Measurements from ENCODE around the gene KRT38. TPM values are rescaled to one million over a fixed set of nuclear protein-coding genes. Genes with fewer than 3 reads are reported as not detected.

The KRT38 gene
- total RNA-seq, 1 experiment from 2014 or later = not detected

GRCh38 chr17:41484920-41485904, 44.4 kb upstream of the KRT38 start (continued):
- TF ChIP-seq CTCF (IDR thresholded peaks at IDR 0.05) (no peak), MXD4 (CRISPR knock-in tag; IDR thresholded peaks at IDR 0.05; ENCODE audit: borderline replicate concordance) (no peak), CBFB (CRISPR knock-in tag; IDR thresholded peaks at IDR 0.05; ENCODE audit: low read depth) (no peak), NFATC4 (CRISPR knock-in tag; IDR thresholded peaks at IDR 0.05) (no peak), MYBL2 (CRISPR knock-in tag; IDR thresholded peaks at IDR 0.05) (no peak), GTF2I (CRISPR knock-in tag; conservative IDR thresholded peaks at IDR 0.05) (no peak), ATF6 (CRISPR knock-in tag; IDR thresholded peaks at IDR 0.05) (no peak), ATF3 (CRISPR knock-in tag; conservative IDR thresholded peaks at IDR 0.05) (no peak), ZNF317 (CRISPR knock-in tag; IDR thresholded peaks at IDR 0.05; ENCODE audit: borderline replicate concordance, low read depth) (no peak), FOXK1 (CRISPR knock-in tag; IDR thresholded peaks at IDR 0.05) (no peak)

- POLR2A ChIA-PET = interaction anchor here (0.6 kb wide), 1 partner anchor 1321 kb away, joined by 6 read pairs; no protein-coding TSS in a partner anchor
- TF ChIP-seq NFYB (CRISPR knock-in tag; conservative IDR thresholded peaks at IDR 0.05; ENCODE audit: low read depth) (no peak), MLX (CRISPR knock-in tag; IDR thresholded peaks at IDR 0.05) (no peak), HMGXB4 (CRISPR knock-in tag; IDR thresholded peaks at IDR 0.05) (no peak), TEAD4 (CRISPR knock-in tag; IDR thresholded peaks at IDR 0.05) (no peak), ATF3 (CRISPR knock-in tag; conservative IDR thresholded peaks at IDR 0.05) (no peak), ZNF396 (CRISPR knock-in tag; IDR thresholded peaks at IDR 0.05; ENCODE audit: borderline replicate concordance) (no peak), TP53 (CRISPR knock-in tag; IDR thresholded peaks at IDR 0.05) (no peak), NR2C2 (CRISPR knock-in tag; IDR thresholded peaks at IDR 0.05) (no peak), ZNF138 (CRISPR knock-in tag; conservative IDR thresholded peaks at IDR 0.05) (no peak), FOXP4 (CRISPR knock-in tag; IDR thresholded peaks at IDR 0.05) (no peak), E2F5 (CRISPR knock-in tag; IDR thresholded peaks at IDR 0.05) (no peak), FOXJ3 (CRISPR knock-in tag; IDR thresholded peaks at IDR 0.05; ENCODE audit: borderline replicate concordance) (no peak), OVOL2 (CRISPR knock-in tag; IDR thresholded peaks at IDR 0.05; ENCODE audit: borderline replicate concordance) (no peak), NR3C1 (CRISPR knock-in tag; conservative IDR thresholded peaks at IDR 0.05; ENCODE audit: low read depth) (no peak)
These were observed 43.4 kb upstream of the KRT38 start for GRCh38 chr17:41483991-41484826.

More at GRCh38 chr17:41483991-41484826, 43.4 kb upstream of the KRT38 start:
- CTCF ChIA-PET = interaction anchor here (1.1 to 10.9 kb wide), 5 partner anchors 11 to 179 kb away, joined by 3 to 160 read pairs (median 10); partner anchors contain the start of gene KRT19
- H3K9me3 Mint-ChIP-seq = no peaks in the 10 kb centered on the region
- H3K27me3 Mint-ChIP-seq (ENCODE audit: low read depth) = peaks cover 17% of the 10 kb centered on the region
- H3K4me3 Mint-ChIP-seq = no peak overlapping the region
- no peaks in the 10 kb centered on the region for H3K4me1 Mint-ChIP-seq
- H3K36me3 Mint-ChIP-seq = no peaks in the 10 kb centered on the region
- DNase-seq (ENCODE audit: low spot score) (no peak), ATAC-seq (no peak)
- H3K27ac Mint-ChIP-seq = no peak overlapping the region

Data from WTC11 (cell line).